GM12891 (cell line): ENCODE measurements around the gene SMG9.

Experiments used
- POLR2A ChIP-seq: IDR thresholded peaks from 2 replicates; pipeline ENCODE4 v1.6.1; 2011; ENCODE audit warnings: low read depth, low read length, control low read depth
- POU2F2 ChIP-seq: IDR thresholded peaks from 2 replicates; pipeline ENCODE4 v1.6.1; 2011; ENCODE audit warnings: low read depth, mild to moderate bottlenecking, control low read depth, low read length, moderate library complexity

- no peak for TF ChIP-seq POLR2A
- TF ChIP-seq POU2F2, result no peak
Measured at GRCh38 chr19:43719918-43720317, 34.8 kb downstream of the SMG9 start.
